Astrocyte of the cerebellum (primary cell): ENCODE results near the gene DDIAS.

Source experiments
- DNase-seq: peaks from one replicate; pipeline ENCODE4 v3.0.0-alpha.2; 2011; ENCODE audit warnings: low read depth
- H3K4me3 ChIP-seq: 2 replicates; pipeline ENCODE4 v1.5.1; 2011; ENCODE audit warnings: mild to moderate bottlenecking, low read depth, low read length, moderate library complexity
- CTCF ChIP-seq: IDR thresholded peaks from 2 replicates; pipeline ENCODE4 v1.5.1; 2012; ENCODE audit warnings: low read length, low read depth, moderate library complexity, mild to moderate bottlenecking; ENCODE audit errors: missing control alignments
- in situ Hi-C: cut with HindIII; loops from 2 replicates; pipeline ENCODE4 v1.10.0; 2017; ENCODE audit warnings: low sequenced_read_pairs

The DDIAS gene

GRCh38 chr11:82858556-82859091, 42.9 kb upstream of the DDIAS start:
- H3K4me3 ChIP-seq = no peak overlapping the region
- in situ Hi-C loops = loop anchor here (25.0 kb wide), 1 partner anchor 954 kb away; no protein-coding TSS in a partner anchor
- TF ChIP-seq CTCF = no peak

GRCh38 chr11:82859750-82860149, 41.8 kb upstream of the DDIAS start:
- in situ Hi-C loops = loop anchor here (25.0 kb wide), 1 partner anchor 953 kb away; no protein-coding TSS in a partner anchor
- no peak for TF ChIP-seq CTCF

More at GRCh38 chr11:82858556-82859091, 42.9 kb upstream of the DDIAS start:
- DNase-seq = peak; percentile 37

GRCh38 chr11:82862379-82862778, 39.2 kb upstream of the DDIAS start:
- no peak for DNase-seq
- no peak overlapping the region for H3K4me3 ChIP-seq
- in situ Hi-C loops = loop anchor here (25.0 kb wide), 1 partner anchor 950 kb away; no protein-coding TSS in a partner anchor
- no peak for TF ChIP-seq CTCF

More at GRCh38 chr11:82859750-82860149, 41.8 kb upstream of the DDIAS start:
- DNase-seq = no peak
- H3K4me3 ChIP-seq = no peak overlapping the region

GRCh38 chr11:82863209-82863608, 38.3 kb upstream of the DDIAS start:
- no peak for TF ChIP-seq CTCF
- in situ Hi-C loops = loop anchor here (25.0 kb wide), 1 partner anchor 949 kb away; no protein-coding TSS in a partner anchor
- H3K4me3 ChIP-seq = no peak overlapping the region
- no peak for DNase-seq

GRCh38 chr11:82864268-82864667, 37.3 kb upstream of the DDIAS start:
- peak; percentile 13 for DNase-seq
- H3K4me3 ChIP-seq = no peak overlapping the region
- peak; percentile 82 for TF ChIP-seq CTCF
- in situ Hi-C loops = loop anchor here (25.0 kb wide), 1 partner anchor 948 kb away; no protein-coding TSS in a partner anchor

- H3K4me3 ChIP-seq = no peak overlapping the region
- no peak for DNase-seq
- in situ Hi-C loops = loop anchor here (25.0 kb wide), 1 partner anchor 946 kb away; no protein-coding TSS in a partner anchor
- TF ChIP-seq CTCF = no peak
Measured at GRCh38 chr11:82865841-82866240, 35.7 kb upstream of the DDIAS start.
